GM21367 (cell line): ENCODE results near the gene PRDM4.
A peak's percentile ranks its signal among the peaks of the same experiment; 100 is the strongest.

Source experiments
- ATAC-seq: cut with Tn5 transposase; IDR thresholded peaks from one replicate; pipeline ENCODE4 v1.9.1; 2021; ENCODE audit not compliant: unreplicated experiment

PRDM4 gene, protein sequence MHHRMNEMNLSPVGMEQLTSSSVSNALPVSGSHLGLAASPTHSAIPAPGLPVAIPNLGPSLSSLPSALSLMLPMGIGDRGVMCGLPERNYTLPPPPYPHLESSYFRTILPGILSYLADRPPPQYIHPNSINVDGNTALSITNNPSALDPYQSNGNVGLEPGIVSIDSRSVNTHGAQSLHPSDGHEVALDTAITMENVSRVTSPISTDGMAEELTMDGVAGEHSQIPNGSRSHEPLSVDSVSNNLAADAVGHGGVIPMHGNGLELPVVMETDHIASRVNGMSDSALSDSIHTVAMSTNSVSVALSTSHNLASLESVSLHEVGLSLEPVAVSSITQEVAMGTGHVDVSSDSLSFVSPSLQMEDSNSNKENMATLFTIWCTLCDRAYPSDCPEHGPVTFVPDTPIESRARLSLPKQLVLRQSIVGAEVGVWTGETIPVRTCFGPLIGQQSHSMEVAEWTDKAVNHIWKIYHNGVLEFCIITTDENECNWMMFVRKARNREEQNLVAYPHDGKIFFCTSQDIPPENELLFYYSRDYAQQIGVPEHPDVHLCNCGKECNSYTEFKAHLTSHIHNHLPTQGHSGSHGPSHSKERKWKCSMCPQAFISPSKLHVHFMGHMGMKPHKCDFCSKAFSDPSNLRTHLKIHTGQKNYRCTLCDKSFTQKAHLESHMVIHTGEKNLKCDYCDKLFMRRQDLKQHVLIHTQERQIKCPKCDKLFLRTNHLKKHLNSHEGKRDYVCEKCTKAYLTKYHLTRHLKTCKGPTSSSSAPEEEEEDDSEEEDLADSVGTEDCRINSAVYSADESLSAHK

GRCh38 chr12:107760809-107761501 lies at the start of gene PRDM4:
PRDM4 (minus strand) TSS chr12:107761137; CDS start chr12:107760515, 622 bp downstream.
- peak; percentile 95 for ATAC-seq

DNA sequence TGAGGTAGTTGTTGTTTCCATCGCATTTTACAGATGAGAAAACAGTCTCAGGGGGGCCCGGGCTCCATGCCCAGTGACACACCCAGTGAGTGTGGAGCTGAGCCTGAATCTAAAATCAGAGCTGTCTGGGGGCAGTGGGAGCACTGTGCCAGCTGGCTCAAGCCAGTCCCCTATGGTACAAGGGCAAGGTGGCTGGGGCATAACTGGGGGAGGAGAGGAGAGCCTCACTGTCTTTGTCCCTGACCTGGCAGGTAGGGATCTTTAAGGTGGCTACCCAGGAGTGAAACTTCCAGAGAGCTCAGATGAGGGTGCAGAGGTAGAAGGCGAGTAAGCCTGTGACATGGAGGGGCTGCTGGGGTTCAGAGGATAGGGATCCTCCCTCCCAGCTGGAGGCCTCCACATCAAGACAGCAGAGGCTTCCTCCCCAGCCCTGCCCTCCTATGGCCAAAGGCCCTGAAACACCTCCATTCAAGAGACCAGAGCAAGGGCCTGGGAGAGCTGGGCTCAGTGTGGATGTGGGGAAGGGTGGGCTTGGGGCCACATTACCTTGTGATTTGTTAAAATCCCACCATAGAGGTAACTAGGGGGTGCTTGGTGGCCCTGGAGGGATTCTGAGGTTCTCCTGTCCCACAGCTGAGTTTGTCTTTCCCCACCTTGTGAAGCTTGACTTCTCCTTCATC lies 46.7 kb upstream of the PRDM4 start:
- ATAC-seq = no peak

GRCh38 chr12:107805488-107806180 lies 44.7 kb upstream of the PRDM4 start:
- no peak for ATAC-seq

DNA sequence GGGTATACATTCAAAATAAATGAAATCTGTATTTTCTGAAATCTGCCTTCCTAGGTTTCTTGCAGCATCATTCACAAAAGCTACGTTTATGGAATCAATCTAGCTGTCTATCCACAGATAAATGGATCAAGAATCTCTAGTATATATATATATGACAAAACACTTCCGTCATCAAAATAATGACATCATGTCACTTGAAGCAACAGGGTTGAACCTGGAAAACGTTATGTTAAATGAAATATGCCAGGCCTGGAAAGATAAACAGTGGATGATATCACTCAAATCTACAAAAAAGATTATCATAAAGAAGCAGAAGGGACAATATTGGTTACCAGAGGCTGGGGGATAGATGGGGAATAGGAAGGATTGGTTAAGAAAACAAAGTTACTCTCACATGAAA lies 42.2 kb upstream of the PRDM4 start:
- ATAC-seq = no peak

DNA sequence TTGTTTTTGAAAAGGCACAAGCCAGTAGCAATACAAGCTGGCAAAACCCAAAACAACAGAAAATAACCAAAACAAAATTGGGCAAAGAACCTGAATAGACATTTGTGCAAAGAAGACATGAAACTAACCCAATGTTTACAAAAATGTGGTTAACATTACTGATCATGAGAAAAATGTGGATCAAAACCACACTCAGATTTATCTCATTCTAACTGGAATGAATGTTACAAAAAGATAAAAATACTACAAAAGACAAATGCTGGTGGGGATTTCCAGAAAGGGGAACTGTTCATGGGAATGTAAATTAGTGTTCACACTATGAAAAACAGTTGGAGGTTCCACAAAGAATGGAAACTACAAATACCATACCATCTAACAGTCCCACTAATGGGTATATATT lies 40.2 kb upstream of the PRDM4 start:
- ATAC-seq = no peak

DNA sequence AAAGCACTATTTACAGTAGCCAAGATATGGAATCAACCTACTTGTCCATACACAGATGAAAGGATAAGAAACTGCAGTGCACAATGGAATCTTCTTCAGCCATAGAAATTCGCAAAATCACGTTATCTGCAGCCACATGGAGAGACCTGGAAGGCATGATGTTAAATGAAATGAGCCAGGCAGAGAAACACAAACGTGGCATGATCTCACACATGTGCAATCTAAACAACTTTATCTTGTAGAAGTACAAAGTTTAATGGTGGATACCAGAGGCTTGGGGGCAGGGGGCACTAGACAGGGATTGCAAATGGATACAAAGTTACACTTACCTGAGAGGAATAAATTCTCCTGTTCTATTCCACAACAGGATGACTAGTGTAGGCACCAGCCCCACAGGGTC lies 37.6 kb upstream of the PRDM4 start:
- no peak for ATAC-seq

DNA sequence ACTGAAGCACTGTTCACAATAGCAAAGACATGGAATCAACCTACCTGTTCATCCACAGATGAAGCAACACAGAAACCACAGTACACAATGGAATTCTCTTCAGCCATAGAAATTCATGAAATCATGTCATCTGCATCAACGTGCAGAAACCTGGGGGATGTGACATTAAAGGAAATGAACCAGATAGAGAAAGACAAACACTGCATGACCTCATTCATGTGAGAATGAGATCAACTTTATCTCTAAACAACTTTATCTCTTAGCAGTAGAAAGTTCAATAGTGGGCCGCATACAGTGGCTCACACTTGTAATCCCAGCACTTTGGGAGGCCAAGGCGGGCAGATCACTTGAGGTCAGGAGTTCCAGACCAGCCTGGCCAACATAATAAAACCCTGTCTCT lies 33.5 kb upstream of the PRDM4 start:
- ATAC-seq = no peak

GRCh38 chr12:107791465-107792089 lies 30.6 kb upstream of the PRDM4 start:
- ATAC-seq = no peak

- no peak for ATAC-seq
These were observed 27.9 kb upstream of the PRDM4 start for GRCh38 chr12:107788690-107789458.

- no peak for ATAC-seq
These were observed 27.3 kb upstream of the PRDM4 start for GRCh38 chr12:107788281-107788680.

- ATAC-seq = no peak
These were observed 22.8 kb upstream of the PRDM4 start for GRCh38 chr12:107783406-107784376.

DNA sequence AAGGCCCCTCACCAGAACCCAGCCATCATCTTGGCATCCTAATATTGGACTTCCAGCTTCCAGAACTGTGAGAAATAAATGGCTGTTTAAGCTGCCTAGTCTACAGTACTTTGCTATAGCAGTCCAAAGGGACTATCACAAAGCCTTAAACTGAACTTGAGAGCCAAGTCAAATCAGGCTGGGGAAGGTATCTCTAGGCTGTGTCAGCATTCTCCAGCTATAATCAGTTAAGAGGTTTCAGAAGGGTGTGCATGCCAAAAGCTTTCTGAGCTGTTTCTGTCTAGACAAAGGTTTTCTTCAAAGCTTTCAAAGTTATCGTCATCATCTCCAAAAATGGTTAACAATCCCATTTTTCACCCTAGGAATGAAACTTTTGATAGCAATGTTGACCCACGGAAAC lies 21.1 kb upstream of the PRDM4 start:
- no peak for ATAC-seq

DNA sequence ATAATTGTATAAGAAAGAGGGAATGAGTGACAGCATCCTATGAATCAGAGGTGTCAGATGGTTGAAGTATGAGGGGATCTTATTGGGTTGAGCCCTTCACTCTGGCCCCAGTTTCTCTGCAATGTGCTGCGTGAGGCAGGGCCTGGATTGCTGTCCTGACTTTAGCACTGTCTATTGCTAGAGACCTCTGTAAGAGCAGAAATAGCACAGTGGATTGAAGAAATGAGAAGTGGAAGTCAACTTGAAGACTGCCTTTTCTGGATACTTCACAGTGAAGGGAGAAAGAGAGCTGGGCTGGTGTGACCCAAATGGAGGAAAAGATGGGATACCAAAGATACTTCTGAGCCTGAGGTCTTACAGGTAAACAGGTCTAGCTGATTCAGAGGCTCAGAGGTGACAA lies 19.4 kb upstream of the PRDM4 start:
- no peak for ATAC-seq

- ATAC-seq = peak; percentile 50
These were observed 18.3 kb upstream of the PRDM4 start for GRCh38 chr12:107779077-107779831.

GRCh38 chr12:107778383-107779025 lies 17.6 kb upstream of the PRDM4 start:
- no peak for ATAC-seq

DNA sequence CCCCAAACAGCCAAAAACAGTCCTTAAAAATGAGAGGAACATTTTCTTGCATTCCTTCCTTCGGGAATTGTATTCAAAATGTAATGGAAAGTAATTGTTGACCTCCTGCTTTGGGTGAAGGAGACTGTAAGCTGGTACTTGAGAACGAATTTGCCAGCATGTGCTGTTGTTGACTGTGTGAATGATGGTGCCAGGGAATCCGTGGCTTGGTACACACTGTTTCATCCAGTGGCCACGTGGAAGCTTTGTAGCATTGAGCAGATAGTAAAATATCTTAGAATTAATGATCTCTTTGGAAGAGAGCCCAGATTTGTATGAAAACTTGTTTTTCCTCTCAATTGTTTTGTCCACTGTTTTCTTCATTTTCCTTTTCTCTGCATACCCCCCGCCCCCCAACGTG lies 15.2 kb upstream of the PRDM4 start:
- no peak for ATAC-seq
